SH-SY5Y (cell line): ENCODE results near the gene TSC1.

Source experiments
- GATA2 ChIP-seq: IDR thresholded peaks from 2 replicates; pipeline ENCODE4 v1.6.1; 2011; ENCODE audit warnings: mild to moderate bottlenecking, low read depth, low read length
- GATA3 ChIP-seq: IDR thresholded peaks from 2 replicates; pipeline ENCODE4 v1.6.1; 2011; ENCODE audit warnings: low read depth, mild to moderate bottlenecking, low read length, moderate library complexity

DNA sequence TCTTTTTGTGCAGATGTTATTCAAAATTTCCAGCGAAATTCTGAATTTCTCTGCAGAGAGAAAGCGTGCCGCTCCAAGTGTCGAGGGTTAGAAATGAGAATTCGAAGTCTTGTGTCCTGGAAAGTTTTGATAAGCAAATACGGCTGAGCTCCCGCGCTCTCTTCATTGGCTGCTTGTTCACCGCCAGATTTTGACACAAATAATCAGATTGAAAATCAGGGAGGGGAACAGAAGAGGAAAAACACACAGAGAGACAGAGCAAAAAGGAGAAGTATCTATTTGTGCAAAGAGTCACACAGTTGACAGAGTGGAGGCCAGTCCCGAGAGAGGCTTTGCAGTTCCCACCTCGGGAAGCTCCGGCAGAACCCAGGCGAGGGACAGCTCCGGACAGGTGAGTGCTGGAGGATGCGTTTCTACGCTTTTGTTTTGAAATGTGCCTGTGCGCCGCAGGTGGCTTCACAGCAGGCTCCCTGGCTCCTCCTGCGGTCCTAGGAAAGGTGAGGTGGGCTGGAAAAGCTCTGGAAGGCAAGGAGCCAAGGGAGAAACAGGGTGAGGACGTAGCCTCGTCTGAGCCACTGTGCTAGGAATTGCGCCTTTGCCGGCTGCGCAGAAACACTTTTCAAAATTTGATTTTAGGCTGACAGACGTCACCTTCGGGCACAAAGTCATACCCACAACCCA, 34.2 kb upstream of the TSC1 start, which contains the start of gene GFI1B:
- TF ChIP-seq GATA2: no peak
- TF ChIP-seq GATA3: no peak
